Posterior cingulate gyrus (tissue), 11 donors: ENCODE measurements around the gene MBTPS1.

Source experiments
- DNase-seq, 10 donors: peaks; one replicate each; pipeline versions ENCODE4 v3.0.0 to v3.0.0-alpha.2; 2020 to 2021; ENCODE audit warnings: mixed read lengths in 3 of 10
- intact Hi-C: fragments of 100-400 bp; cut with DNase I; formaldehyde crosslinking; loops from one replicate; pipeline ENCODE4 v1.15.1; 2023

MBTPS1 gene

GRCh38 chr16:84029297-84030047 is 87.3 kb downstream of the MBTPS1 start:
- intact Hi-C loops: no loop called here
- DNase-seq: no peak

- DNase-seq: no peak
These were observed 89.1 kb downstream of the MBTPS1 start for GRCh38 chr16:84027625-84028024.

GRCh38 chr16:84026606-84027005 is 90.1 kb downstream of the MBTPS1 start:
- DNase-seq: no peak
- intact Hi-C loops: no loop called here

More at GRCh38 chr16:84027625-84028024, 89.1 kb downstream of the MBTPS1 start:
- intact Hi-C loops: no loop called here

DNA sequence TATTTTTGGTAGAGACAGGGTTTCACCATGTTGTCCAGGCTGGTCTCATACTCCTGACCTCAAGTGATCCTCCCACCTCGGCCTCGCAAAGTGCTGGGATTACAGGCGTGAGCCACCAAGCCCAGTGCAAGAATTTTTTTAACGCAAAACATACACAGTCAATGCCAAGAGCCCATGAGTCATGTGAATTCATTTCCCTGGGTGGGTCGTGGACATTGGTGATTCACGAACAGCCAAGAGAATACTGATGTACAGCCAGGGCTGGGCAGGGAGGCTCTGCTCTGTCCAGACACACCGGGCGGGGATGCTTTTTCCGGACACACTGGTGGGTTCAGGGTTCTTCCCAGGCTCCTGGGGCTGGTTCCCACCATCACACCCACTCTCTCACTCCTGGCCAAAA is 91.9 kb downstream of the MBTPS1 start:
- intact Hi-C loops: no loop called here
- no peak for DNase-seq

- no peak for DNase-seq
- intact Hi-C loops: no loop called here
These were observed 94.1 kb downstream of the MBTPS1 start for GRCh38 chr16:84022644-84023043.

GRCh38 chr16:84021488-84021887 is 95.3 kb downstream of the MBTPS1 start:
- intact Hi-C loops: no loop called here
- DNase-seq: no peak

GRCh38 chr16:84020353-84020752 is 96.4 kb downstream of the MBTPS1 start:
- DNase-seq: no peak
- intact Hi-C loops: no loop called here

DNA sequence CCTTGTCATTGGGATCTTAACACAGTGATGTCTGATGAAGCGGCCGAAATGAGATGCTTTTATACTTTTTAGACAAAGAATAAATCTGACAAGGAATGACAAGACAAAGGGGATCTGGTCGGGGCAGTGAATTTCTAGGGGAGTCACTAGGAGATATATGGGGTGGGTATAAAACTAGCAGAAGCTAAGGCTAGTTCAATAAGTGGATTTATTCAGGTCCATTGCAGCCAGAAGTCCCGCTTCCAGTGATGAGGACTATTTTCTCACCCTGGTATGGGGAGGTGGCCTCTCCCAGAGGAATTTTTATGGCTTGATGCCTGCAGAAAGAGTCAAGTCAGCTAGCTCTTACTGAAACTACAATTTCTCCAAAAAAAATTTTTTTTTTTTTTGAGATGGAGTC is 98.0 kb downstream of the MBTPS1 start:
- DNase-seq: no peak
- intact Hi-C loops: no loop called here

- intact Hi-C loops: no loop called here
- DNase-seq: no peak
These were observed 100.3 kb downstream of the MBTPS1 start for GRCh38 chr16:84016477-84016876.

- no peak for DNase-seq
These were observed 101.3 kb downstream of the MBTPS1 start for GRCh38 chr16:84015399-84015798.

GRCh38 chr16:84014570-84015327 is 102.0 kb downstream of the MBTPS1 start:
- DNase-seq: no peak

More at GRCh38 chr16:84015399-84015798, 101.3 kb downstream of the MBTPS1 start:
- intact Hi-C loops: no loop called here

DNA sequence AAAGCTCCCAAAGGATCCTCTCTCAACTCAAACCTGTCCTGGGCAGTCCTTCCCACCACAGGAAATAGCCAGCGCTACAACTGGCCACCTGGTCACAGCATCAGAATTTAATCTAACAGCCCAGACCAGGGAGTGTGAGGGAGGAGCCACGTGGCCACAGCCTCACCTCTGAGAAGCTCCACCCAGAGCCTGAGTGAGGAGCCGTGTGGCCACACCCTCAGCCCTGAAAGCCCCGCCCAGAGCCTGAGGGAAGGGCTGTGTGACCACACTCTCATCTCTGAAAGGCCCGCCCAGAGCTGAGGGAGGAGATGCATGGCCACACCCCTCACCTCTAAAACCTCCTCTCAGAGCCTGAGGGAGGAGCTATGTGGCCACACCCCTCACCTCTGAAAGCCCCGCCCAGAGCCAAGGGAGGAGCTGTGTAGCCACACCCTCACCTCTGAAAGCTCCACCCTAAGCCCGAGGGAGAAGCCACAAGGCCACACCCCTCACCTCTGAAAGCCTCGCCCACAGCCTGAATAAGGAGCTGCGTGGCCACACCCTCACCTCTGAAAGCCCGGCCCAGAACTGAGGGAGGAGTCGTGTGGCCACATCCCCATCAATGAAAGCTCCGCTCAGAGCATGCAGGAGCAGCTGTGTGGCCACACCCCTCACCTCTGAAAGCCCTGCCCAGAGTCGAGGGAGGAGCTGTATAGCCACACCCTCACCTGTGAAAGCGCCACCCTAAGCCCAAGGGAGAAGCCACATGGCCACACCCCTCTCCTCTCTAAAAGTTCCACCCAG is 102.8 kb downstream of the MBTPS1 start:
- intact Hi-C loops: no loop called here
- DNase-seq: no peak

More at GRCh38 chr16:84014570-84015327, 102.0 kb downstream of the MBTPS1 start:
- intact Hi-C loops: no loop called here

DNA sequence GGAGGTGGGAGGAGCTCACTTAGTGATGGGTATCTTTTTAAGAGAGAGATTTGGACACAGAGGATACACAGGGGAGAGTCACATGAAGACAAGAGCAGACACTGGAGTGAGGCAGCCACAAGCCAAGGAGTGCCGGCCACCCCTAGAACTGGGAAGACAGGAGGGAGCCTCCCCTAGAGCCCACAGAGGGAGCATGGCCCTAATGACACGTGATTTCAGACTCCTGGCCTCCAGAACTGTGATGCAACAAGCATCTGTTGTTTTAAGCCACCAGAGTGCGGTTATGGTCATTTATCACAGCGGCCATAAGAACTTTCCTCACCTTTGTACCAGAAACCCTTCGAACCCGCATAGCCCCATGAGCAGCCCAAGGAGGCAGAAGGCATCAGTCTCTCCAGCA is 107.5 kb downstream of the MBTPS1 start:
- intact Hi-C loops: no loop called here
- DNase-seq: no peak

GRCh38 chr16:84007965-84008364 is 108.8 kb downstream of the MBTPS1 start:
- intact Hi-C loops: no loop called here
- DNase-seq: no peak

DNA sequence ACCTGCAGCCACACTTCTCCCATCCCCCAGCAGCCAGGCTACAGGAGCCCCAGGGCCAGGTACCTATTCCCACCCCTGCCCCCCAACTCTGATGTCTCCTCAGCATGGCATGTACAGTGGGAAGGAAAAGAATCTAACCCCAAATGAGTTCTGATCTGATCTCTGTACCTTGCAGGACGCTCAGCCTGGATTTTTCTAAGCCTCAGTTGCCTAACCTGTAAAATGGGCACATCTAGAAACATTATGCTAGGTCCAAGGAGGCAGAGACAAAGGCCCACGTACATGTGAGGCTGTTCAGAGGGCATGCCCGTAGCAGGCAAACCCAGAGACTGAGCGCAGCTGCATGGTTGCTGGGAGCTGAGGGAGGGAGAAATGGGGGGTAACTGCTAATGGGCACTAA is 109.2 kb downstream of the MBTPS1 start:
- intact Hi-C loops: no loop called here
- DNase-seq: no peak

GRCh38 chr16:84005391-84005790 is 111.4 kb downstream of the MBTPS1 start:
- intact Hi-C loops: no loop called here
- no peak for DNase-seq

GRCh38 chr16:84004442-84004841 is 112.3 kb downstream of the MBTPS1 start:
- intact Hi-C loops: no loop called here
- DNase-seq: no peak
